GM18519 (cell line): ENCODE measurements around the gene CHST11.

Experiments
- ATAC-seq: cut with Tn5 transposase; IDR thresholded peaks from one replicate; pipeline ENCODE4 v1.9.1; 2021; ENCODE audit warnings: mild to moderate bottlenecking, moderate library complexity; ENCODE audit not compliant: unreplicated experiment, low FRiP score

CHST11 gene

GRCh38 chr12:104478396-104479122 is 21.8 kb downstream of the CHST11 start:
- peak; percentile 88 for ATAC-seq

- ATAC-seq, result no peak
These were observed 22.4 kb downstream of the CHST11 start for GRCh38 chr12:104479123-104479662.

DNA sequence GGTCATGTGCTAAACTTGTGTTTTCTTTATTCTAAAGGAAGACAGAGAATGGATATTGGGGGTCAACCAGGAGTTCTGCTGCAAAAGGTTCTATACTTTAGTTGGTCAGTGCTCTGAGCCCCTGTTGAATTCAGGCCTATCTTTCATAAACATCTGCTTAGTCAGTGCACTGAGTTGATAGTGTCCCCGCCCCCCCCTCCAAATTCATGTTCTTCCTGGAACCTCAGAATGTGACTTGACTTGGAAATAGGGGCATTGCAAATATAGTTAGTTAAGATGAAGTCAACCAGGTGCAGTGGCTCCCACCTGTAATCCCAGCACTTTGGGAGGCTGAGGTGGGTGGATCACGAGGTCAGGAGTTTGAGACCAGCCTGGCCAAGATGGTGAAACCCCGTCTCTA is 23.3 kb downstream of the CHST11 start:
- no peak for ATAC-seq

GRCh38 chr12:104480826-104481440 is 24.2 kb downstream of the CHST11 start:
- ATAC-seq, result no peak

- ATAC-seq, result no peak
These were observed 25.4 kb downstream of the CHST11 start for GRCh38 chr12:104482113-104482512.

DNA sequence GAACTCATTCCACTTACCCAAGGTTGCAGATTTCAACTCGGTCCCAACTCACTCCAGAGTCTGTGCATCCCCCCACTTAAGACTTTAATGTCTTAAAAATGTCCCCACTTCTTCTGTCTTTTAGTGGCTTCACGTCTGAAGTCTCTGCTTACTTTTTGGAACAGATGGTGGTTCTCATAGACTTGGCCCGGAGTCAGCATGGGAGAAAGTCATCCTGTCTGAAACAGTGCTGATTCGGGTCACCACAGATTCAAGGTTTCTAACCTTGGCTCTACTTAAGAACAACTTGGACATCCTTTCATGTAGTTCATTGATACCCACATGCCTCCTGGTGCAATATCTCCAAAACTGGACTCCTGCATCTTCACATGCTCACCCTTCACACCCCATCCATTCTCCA is 26.0 kb downstream of the CHST11 start:
- no peak for ATAC-seq

- no peak for ATAC-seq
These were observed 27.3 kb downstream of the CHST11 start for GRCh38 chr12:104484079-104484478.

DNA sequence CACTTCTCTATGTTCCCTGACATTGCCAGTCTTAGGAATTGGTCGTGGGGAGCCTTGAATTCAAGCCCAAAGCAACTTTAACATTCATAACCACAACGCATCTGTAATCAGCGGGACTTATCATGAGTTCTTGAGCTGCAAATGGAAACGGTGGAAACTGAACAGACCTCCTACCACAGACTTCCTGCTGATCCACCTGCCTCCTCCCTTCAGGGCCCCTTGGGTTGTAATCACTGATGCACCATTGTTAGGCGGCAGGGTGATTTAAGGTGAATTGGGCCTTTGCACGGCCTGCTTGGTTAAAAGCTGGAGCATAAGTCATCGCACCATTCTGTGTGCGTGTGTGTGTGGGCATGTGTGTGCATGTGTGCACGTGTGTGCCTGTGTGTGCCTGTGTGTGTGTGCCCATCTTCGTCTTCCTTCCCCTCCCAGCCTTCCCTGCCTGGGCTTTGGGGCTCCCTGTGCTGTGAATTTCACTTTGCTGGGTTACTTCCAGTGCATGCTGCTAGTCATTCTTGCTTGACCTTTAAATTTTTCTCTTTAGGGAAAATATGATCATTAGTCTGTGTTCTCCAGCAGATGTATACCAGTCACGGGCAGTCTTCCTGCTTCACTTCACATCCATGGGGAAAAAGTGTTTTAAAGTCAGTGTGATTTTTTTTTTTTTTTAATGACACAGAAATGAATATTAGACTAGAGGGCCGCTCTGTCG is 29.1 kb downstream of the CHST11 start:
- no peak for ATAC-seq

- no peak for ATAC-seq
These were observed 29.6 kb downstream of the CHST11 start for GRCh38 chr12:104486363-104486750.

GRCh38 chr12:104486943-104487819 is 30.4 kb downstream of the CHST11 start:
- ATAC-seq, result no peak

- ATAC-seq, result no peak
These were observed 31.6 kb downstream of the CHST11 start for GRCh38 chr12:104488374-104488773.

DNA sequence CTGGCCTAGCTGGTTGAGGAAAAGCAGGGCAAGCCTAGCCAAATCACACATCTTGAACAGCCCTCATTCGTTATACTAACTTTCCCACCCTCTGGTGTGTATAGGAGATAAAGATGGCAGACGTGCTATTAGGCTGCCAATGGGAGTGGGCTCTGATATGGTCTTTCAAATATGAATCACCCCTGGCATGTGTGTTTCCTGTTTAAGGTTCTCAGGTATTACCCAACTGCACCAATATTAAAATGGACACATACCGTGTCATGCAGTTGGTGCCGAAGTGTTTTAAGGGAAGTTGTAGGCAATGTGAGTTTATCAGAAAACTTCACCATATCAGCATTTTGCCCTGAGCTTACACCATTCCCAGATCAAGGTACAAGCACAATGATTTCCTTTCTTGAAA is 33.4 kb downstream of the CHST11 start:
- no peak for ATAC-seq

DNA sequence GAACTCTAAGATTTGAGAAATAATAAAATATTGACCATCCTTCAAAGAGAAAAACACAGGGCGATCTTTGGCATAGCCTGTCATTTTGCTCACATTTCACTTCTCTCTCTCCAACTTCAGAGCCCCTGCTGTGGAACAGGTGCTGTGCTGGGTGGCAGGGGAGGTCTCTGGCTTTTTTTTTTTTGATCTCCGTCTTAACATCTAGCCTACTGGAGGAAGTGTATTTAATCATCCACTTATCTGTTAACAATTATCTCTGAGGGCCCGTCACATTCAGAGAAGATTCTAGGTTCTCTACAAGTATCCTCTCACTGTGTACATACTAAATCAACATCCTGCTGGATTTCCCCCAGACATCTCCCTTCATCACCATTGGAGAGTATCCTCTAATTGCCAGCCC is 34.1 kb downstream of the CHST11 start:
- no peak for ATAC-seq

DNA sequence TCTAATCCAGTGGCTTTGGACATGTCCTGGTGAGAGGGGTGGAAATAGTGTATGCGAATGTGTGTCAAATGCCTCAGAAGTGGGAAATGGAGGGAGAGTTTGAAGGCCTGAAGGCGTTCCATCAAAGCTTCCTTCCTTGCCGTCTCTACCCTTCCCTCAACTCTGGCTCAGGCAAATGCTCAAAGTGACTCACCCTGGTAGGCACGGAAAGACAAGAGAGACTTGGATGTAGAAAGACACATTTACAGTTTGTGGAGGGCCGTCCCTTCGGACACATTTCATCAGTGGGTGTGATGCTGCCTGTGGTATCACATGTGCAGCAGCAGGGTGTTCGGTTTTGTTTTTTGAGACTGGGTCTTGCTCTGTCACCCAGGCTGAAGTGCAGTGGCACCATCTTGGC is 36.7 kb downstream of the CHST11 start:
- ATAC-seq, result no peak

GRCh38 chr12:104494137-104494792 is 37.5 kb downstream of the CHST11 start:
- no peak for ATAC-seq

- ATAC-seq, result no peak
These were observed 38.0 kb downstream of the CHST11 start for GRCh38 chr12:104494793-104495158.

DNA sequence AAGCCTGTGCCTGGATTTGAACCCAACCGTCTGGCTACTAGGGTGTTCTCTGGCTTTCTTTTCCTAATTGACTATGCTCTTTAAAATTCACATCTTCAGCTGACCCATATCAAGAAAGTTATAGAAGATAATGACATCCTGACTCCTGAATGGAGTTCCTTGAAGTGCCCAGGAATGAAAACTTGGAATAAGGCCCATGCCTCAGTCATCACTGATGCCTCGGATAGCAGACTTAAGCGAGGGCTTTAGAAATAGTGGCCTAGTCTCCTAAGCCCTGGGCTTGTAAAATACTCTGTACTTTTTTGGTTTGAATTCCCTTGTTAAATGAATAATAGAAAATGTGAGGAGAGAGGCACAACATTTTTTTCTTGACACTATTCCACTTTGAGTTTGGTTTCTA is 39.0 kb downstream of the CHST11 start:
- ATAC-seq, result no peak

DNA sequence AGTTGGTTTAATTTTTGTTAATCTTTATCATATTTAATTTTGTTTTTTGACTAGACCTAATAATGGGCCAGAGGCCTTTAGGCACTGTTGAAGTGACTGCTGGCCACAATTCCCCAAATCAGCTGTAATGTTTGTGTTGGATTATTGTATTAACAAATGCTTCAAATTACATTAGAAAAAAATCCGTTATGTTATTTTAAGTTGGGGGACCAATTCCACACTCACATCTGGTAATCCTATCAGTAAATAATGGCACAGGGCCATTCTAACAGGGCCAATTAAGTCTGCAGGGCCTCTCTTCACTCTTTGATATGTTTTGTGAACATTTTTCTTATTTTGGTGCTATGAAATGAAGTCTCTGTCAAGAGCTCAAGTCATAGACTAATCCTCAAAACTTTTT is 39.6 kb downstream of the CHST11 start:
- ATAC-seq, result no peak

GRCh38 chr12:104498211-104498801 is 41.6 kb downstream of the CHST11 start:
- ATAC-seq, result no peak
